Stomach (tissue), 9 donors: ENCODE results near the gene PSME4. TPM values are rescaled to one million over a fixed set of nuclear protein-coding genes. Genes with fewer than 3 reads are reported as not detected.

Experiments used
- DNase-seq, 2 donors: peaks; one replicate each; pipeline versions ENCODE4 v3.0.0 to v3.0.0-alpha.2; 2013 to 2019
- H3K27ac ChIP-seq, 5 donors: fragments of 200-600 bp in 4 of 5; sonication (generic) in 4 of 5; one replicate each; pipeline ENCODE4 v1.5.1; 2013 to 2019; ENCODE audit warnings: mild to moderate bottlenecking in 1 of 5, moderate library complexity in 1 of 5
- H3K27me3 ChIP-seq, 3 donors: fragments of 200-600 bp; sonication (generic); one replicate each; pipeline ENCODE4 v1.5.1; 2017 to 2019; ENCODE audit warnings: mixed run types in 1 of 3
- H3K36me3 ChIP-seq, 4 donors: fragments of 200-600 bp; sonication (generic); 1 replicate in 3 of 4; 2 replicates in 1 of 4; pipeline ENCODE4 v1.5.1; 2016 to 2019
- H3K4me1 ChIP-seq, 4 donors: fragments of 200-600 bp; sonication (generic); one replicate each; pipeline ENCODE4 v1.5.1; 2016 to 2019
- H3K4me3 ChIP-seq, 4 donors: fragments of 200-600 bp; sonication (generic) in 3 of 4; one replicate each; pipeline ENCODE4 v1.5.1; 2016 to 2019; ENCODE audit warnings: mild to moderate bottlenecking in 1 of 4
- H3K9me3 ChIP-seq, 4 donors: fragments of 200-600 bp; sonication (generic); one replicate each; pipeline ENCODE4 v1.5.1; 2016 to 2019
- CTCF ChIP-seq, 7 experiments: fragments of 450-650 bp in 4 of 7; fragments of 200-600 bp in 3 of 7; sonication (generic) in 3 of 7; IDR thresholded peaks; one replicate each; pipeline ENCODE4 v1.5.1; 2016 to 2019; ENCODE audit warnings: antibody characterized with exemption in 7 of 7, control low read depth in 2 of 7, mild to moderate bottlenecking in 1 of 7
- EP300 ChIP-seq: sonication (generic); formaldehyde crosslinking; IDR thresholded peaks from one replicate; pipeline ENCODE4 v1.6.1; 2017; ENCODE audit warnings: antibody characterized with exemption
- POLR2A ChIP-seq, 4 donors: fragments of 450-650 bp; IDR thresholded peaks; one replicate each; pipeline ENCODE4 v1.6.1; 2016; ENCODE audit warnings: antibody characterized with exemption in 4 of 4, control low read depth in 2 of 4, mild to moderate bottlenecking in 1 of 4, moderate library complexity in 1 of 4
- POLR2AphosphoS5 ChIP-seq, 3 donors: sonication (generic); formaldehyde crosslinking; IDR thresholded peaks; one replicate each; pipeline ENCODE4 v1.6.1; 2016; ENCODE audit warnings: antibody characterized with exemption in 3 of 3
- WGBS, 5 donors: extraction: QIAGEN DNeasy Blood & Tissue Kit in 3 of 5; methylation state at CpG; one replicate each; pipeline versions ENCODE4 v1.1.5 to v1.1.7; 2013 to 2018; 5-methylcytosine and 5-hydroxymethylcytosine counted together
- intact Hi-C: fragments of 100-400 bp; cut with DNase I; formaldehyde crosslinking; loops from one replicate; pipeline ENCODE4 v1.15.1; 2023; ENCODE audit warnings: low total_unique reads
- polyA plus RNA-seq, 3 donors: library from polyadenylated mRNA; stranded (reverse); fragments of 200-250 nt; gene quantifications; one replicate each; pipeline ENCODE4 v1.2.3, GENCODE V29; 2013
- small RNA-seq, 4 donors: library from RNA; depleted of rRNA; stranded (forward); fragments of <200 nt; gene quantifications; one replicate each; pipeline ENCODE3, GENCODE V24; 2016
- total RNA-seq, 5 donors: library from RNA; depleted of rRNA; stranded (reverse); fragments of >200 nt; gene quantifications; one replicate each; pipeline versions ENCODE4 v1.1.0 to v1.2.3, GENCODE V29; 2014 to 2016
- donor health status: healthy with polysubstance abuse.
- donor health status: Bipolar disorder and iron deficiency.
- donor health status: healthy.

The PSME4 gene
- total and polyA plus RNA-seq, 8 donors = 15.1 to 133 (median 30.9) TPM

- intact Hi-C loops = no loop called here
- H3K36me3 ChIP-seq = peaks cover 13 to 62% (median 58%) of the 10 kb centered on the region in 4 donors
- DNase-seq = no peak
- WGBS, 5 donors = 76 to 84% (median 82%) methylated on average over 4 of the region's 4 CpGs
- H3K4me3 ChIP-seq = no peak overlapping the region
- H3K4me1 ChIP-seq = no peaks in the 10 kb centered on the region
- no peaks in the 10 kb centered on the region for H3K9me3 ChIP-seq
- no peaks in the 10 kb centered on the region for H3K27me3 ChIP-seq
- no peak for TF ChIP-seq CTCF (IDR thresholded peaks at IDR 0.05)
- no peak overlapping the region for H3K27ac ChIP-seq
These were observed 151.2 kb downstream of the PSME4 start for GRCh38 chr2:53819634-53820033.

GRCh38 chr2:53818854-53819435 lies 151.8 kb downstream of the PSME4 start:
- intact Hi-C loops = no loop called here
- Histone ChIP-seq H3K9me3 (no peaks in the 10 kb centered on the region), H3K27ac (no peak overlapping the region), H3K4me3 (no peak overlapping the region), H3K36me3 (peaks cover 14 to 69% (median 65%) of the 10 kb centered on the region in 4 donors), H3K27me3 (no peaks in the 10 kb centered on the region), H3K4me1 (no peaks in the 10 kb centered on the region)
- TF ChIP-seq POLR2AphosphoS5 (IDR thresholded peaks at IDR 0.05) = no peak
- no peak for TF ChIP-seq POLR2A (IDR thresholded peaks at IDR 0.05)
- no peak for TF ChIP-seq CTCF (IDR thresholded peaks at IDR 0.05)
- no peak for TF ChIP-seq EP300
- whole genome bisulfite sequencing, 5 donors = 83 to 99% (median 95%) methylated on average over 3 of the region's 3 CpGs
- DNase-seq = no peak

Small RNAs within 50 kb of the gene (small RNA-seq; reads per million reads assigned to genes)
- gene MIR3682 = 0 reads per million in 4 donors

Other genes starting within 250 kb of the PSME4 start
- gene CHAC2, start 203.2 kb downstream of the PSME4 start, total RNA-seq = 1 to 10 TPM in 2 of 5 donors, under 1 TPM in 1, not detected in 2; 0.45 to 4.2 (median 4.0) TPM
- 1 to 10 TPM; 3.0 to 6.6 (median 5.7) TPM for gene CHAC2, start 203.2 kb downstream of the PSME4 start, polyA plus RNA-seq
- 10 to 100 TPM in 2 of 5 donors, 1 to 10 TPM in 2, under 1 TPM in 1; 0.58 to 53.6 (median 5.4) TPM for gene ASB3, start 184.0 kb downstream of the PSME4 start, total RNA-seq
- gene ASB3, start 184.0 kb downstream of the PSME4 start, polyA plus RNA-seq = 1 to 10 TPM; 5.3 to 7.6 (median 6.1) TPM
- 100 to 1,000 TPM in 2 of 5 donors, 10 to 100 TPM in 2, 1 to 10 TPM in 1; 7.0 to 225 (median 39.6) TPM for gene ERLEC1, start 183.9 kb downstream of the PSME4 start, total RNA-seq
- 10 to 100 TPM; 15.2 to 28.9 (median 27.8) TPM for gene ERLEC1, start 183.9 kb downstream of the PSME4 start, polyA plus RNA-seq
- 1 to 10 TPM in 4 of 5 donors, not detected in 1; 2.7 to 9.4 (median 6.7) TPM for gene GPR75, start 111.0 kb downstream of the PSME4 start, total RNA-seq
- under 1 TPM in 2 of 3 donors, not detected in 1; 0.15 to 0.19 TPM for gene GPR75, start 111.0 kb downstream of the PSME4 start, polyA plus RNA-seq
- 10 to 100 TPM in 2 of 5 donors, 1 to 10 TPM in 3; 4.3 to 42.0 (median 8.0) TPM for gene ACYP2, start 144.6 kb upstream of the PSME4 start, total RNA-seq
- 10 to 100 TPM; 21.7 to 23.3 (median 21.7) TPM for gene ACYP2, start 144.6 kb upstream of the PSME4 start, polyA plus RNA-seq